Ascending aorta (tissue), 2 donors: ENCODE data around the gene TNPO2. TPM values are rescaled to one million over a fixed set of nuclear protein-coding genes. Genes with fewer than 3 reads are reported as not detected.
"Not testable (repeated sequence)": the region's sequence is repeated elsewhere in the genome, so short reads cannot be mapped to it uniquely, and the experiment has no call there.

Experiments
- DNase-seq, 2 donors: peaks; one replicate each; pipeline ENCODE4 v3.0.0-alpha.2; 2019; ENCODE audit warnings: low spot score in 2 of 2
- H3K27ac ChIP-seq, 2 donors: fragments of 200-600 bp; sonication (generic); one replicate each; pipeline ENCODE4 v1.5.1; 2016 to 2017; ENCODE audit warnings: mild to moderate bottlenecking in 1 of 2
- H3K27me3 ChIP-seq: fragments of 200-600 bp; sonication (generic); one replicate; pipeline ENCODE4 v1.5.1; 2017
- H3K36me3 ChIP-seq, 2 donors: fragments of 200-600 bp; sonication (generic); one replicate each; pipeline ENCODE4 v1.5.1; 2016
- H3K4me1 ChIP-seq, 2 donors: fragments of 200-600 bp; sonication (generic); one replicate each; pipeline ENCODE4 v1.5.1; 2016 to 2017; ENCODE audit warnings: mild to moderate bottlenecking in 1 of 2
- H3K4me3 ChIP-seq, 2 donors: fragments of 200-600 bp; sonication (generic); one replicate each; pipeline ENCODE4 v1.5.1; 2016 to 2017; ENCODE audit warnings: mild to moderate bottlenecking in 1 of 2
- H3K9me3 ChIP-seq, 2 donors: fragments of 200-600 bp; sonication (generic); one replicate each; pipeline ENCODE4 v1.5.1; 2016
- intact Hi-C: fragments of 100-400 bp; cut with DNase I; formaldehyde crosslinking; loops from one replicate; pipeline ENCODE4 v1.15.1; 2023
- total RNA-seq: library from RNA; depleted of rRNA; stranded (reverse); fragments of >200 nt; gene quantifications from one replicate; pipeline ENCODE4 v1.1.0, GENCODE V29; 2016
- TF ChIP-seq, protein P1 (sequence below), 3 experiments: fragments of 200-600 bp in 2 of 3; fragments of 450-650 bp in 1 of 3; sonication (generic) in 2 of 3; IDR thresholded peaks; one replicate each; pipeline ENCODE4 v1.5.1; 2016 to 2019; ENCODE audit warnings: antibody characterized with exemption in 3 of 3, mild to moderate bottlenecking in 1 of 3, moderate library complexity in 1 of 3

Gene TNPO2
- total RNA-seq, 1 donor from 2014 or later: 82.6 TPM

DNA sequence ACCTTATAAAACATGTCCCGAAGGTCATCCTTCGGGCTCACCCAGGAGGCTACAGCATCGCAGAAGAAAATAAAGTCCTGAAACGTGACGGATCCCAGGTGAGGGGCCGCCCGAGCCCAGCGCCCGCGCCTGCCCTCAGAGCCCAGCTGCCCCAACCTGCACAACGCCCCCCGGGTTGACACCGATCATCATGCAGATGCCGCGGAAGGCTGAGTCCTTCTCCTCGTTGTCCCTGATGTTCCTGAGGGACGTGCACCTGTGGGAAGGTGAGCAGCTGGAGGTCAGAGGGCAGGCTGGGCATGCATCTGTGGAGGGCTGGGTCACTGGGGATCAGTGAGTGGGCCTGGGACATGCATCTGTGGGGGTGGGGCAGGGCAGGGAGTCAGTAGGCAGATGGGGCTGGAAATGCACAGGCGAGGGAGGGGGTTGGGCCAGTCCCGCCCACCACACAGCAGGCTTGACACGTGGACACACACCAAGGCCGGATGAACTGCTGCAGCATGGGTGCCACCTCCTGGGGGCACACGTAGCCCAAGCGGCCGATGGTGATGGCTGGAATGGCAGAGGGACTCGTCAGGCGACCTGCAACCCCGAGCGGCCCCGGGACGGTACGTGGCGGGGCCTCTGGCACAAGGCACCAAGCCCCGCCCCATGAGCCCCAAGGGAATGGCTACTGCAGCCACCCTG, 22.0 kb downstream of the TNPO2 start:
- intact Hi-C loops: no loop called here
- DNase-seq: no peak
- H3K4me1 ChIP-seq: peaks cover 0 to 4% of the 10 kb centered on the region in 2 donors
- no peaks in the 10 kb centered on the region for H3K9me3 ChIP-seq
- H3K27me3 ChIP-seq: no peaks in the 10 kb centered on the region
- H3K4me3 ChIP-seq: no peak overlapping the region
- peaks cover 66 to 69% of the 10 kb centered on the region in 2 donors for H3K36me3 ChIP-seq
- no peak overlapping the region for H3K27ac ChIP-seq
- TF ChIP-seq, protein P1, sequence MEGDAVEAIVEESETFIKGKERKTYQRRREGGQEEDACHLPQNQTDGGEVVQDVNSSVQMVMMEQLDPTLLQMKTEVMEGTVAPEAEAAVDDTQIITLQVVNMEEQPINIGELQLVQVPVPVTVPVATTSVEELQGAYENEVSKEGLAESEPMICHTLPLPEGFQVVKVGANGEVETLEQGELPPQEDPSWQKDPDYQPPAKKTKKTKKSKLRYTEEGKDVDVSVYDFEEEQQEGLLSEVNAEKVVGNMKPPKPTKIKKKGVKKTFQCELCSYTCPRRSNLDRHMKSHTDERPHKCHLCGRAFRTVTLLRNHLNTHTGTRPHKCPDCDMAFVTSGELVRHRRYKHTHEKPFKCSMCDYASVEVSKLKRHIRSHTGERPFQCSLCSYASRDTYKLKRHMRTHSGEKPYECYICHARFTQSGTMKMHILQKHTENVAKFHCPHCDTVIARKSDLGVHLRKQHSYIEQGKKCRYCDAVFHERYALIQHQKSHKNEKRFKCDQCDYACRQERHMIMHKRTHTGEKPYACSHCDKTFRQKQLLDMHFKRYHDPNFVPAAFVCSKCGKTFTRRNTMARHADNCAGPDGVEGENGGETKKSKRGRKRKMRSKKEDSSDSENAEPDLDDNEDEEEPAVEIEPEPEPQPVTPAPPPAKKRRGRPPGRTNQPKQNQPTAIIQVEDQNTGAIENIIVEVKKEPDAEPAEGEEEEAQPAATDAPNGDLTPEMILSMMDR (IDR thresholded peaks at IDR 0.05): no peak

DNA sequence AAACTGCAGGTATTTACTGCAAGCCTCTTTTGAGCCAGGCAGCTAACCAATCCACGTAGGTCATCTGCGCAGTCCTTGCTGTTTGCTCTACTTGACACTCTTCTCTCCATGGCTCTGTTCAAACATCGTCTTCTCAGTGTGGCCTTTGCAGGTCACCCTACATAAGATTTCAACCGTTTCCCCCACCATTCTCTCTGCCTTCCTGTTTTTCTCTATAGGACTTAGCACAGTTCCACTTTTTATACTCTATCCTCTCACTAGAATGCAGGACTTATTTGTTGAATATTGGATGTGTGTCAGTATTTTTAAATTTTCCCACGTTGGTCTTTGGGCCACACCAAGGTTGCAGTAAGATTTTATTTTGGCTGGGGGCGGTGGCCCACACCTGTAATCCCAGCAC, 25.6 kb downstream of the TNPO2 start:
- TF ChIP-seq, protein P1 (IDR thresholded peaks at IDR 0.05): no peak

DNA sequence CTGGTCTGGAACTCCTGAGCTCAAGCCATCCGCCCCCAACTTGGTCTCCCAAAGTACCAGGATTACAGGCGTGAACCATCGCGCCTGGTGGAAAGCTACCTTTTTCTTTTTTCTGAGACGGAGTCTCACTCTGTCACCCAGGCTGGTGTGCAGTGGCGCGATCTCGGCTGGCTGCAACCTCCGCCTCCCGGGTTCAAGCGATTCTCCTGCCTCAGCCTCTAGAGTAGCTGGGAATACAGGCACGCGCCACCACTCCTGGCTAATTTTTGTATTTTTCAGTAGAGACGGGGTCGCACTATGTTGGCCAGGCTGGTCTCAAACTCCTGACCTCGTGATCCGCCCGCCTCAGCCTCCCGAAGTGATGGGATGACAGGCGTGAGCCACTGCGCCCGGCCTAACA, 26.3 kb downstream of the TNPO2 start:
- not testable (repeated sequence) for DNase-seq, H3K27me3 ChIP-seq, H3K4me3 ChIP-seq, H3K9me3 ChIP-seq, H3K27ac ChIP-seq
- H3K4me1 ChIP-seq: peaks cover 5 to 13% of the 10 kb centered on the region in 2 donors
- H3K36me3 ChIP-seq: peaks cover 23 to 25% of the 10 kb centered on the region in 2 donors
- intact Hi-C loops: loop anchor here (2.0 kb wide), 1 partner anchor 25 kb away; the partner anchor contains the start of gene TNPO2

More for the DNA sequence above, 25.6 kb downstream of the TNPO2 start:
- no peak for DNase-seq
- Histone ChIP-seq H3K36me3 (peaks cover 30 to 33% of the 10 kb centered on the region in 2 donors), H3K27me3 (no peaks in the 10 kb centered on the region), H3K4me3 (no peak overlapping the region), H3K9me3 (no peaks in the 10 kb centered on the region), H3K27ac (no peak overlapping the region), H3K4me1 (peaks cover 5 to 13% of the 10 kb centered on the region in 2 donors)
- intact Hi-C loops: no loop called here

DNA sequence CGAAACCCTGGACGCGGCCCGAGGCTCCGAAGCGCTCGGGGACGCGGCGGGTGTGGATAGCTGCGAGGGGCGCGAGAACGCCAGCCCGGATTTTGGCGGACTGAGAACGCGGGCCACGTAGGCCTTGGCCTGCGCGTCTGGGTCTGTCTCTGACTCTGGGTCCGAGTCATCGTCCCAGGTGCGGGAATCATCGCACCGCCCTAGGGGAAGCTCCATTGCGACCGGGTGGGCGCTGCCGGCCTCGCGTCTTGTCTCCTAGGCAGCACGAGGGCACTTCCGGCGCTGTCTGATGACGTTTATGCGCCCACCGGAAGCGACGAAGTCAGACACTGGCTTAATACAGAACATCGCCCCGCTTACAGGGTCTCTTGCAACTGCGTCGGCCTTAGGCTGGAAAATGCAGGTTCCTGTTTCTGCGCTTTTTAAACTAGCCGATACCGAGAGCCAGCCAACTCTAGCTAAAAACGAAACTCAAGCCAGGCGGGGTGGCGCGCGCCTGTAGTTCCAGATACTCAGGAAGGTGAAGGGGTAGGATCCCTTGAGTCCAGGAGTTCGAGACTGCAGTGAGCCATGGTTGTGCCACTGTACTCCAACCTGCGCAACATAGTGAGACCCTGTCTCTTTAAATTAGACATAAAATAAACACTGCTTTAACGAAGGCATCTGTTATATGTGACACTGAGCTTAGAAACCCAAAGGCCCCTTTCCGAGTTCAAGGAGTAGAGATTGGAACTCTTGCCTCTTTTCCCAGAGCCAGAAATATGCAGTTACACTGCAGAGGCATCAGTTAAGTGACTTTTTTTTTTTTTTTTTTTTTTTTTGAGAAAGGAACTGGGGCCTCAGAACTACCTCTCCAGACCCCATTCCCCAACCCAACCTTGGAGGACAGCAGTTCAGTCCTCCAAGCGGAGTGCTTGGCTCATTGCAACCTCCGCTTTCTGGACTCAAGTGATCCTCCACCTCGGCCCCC, 27.1 kb downstream of the TNPO2 start, which contains the start of gene FBXW9:
FBXW9 (minus strand) TSS at position 266 of the 970 bp plus-strand sequence; CDS start at position 216, 50 bp downstream.
- DNase-seq: peak; percentile 87 to 98
- H3K36me3 ChIP-seq: peaks cover 16 to 18% of the 10 kb centered on the region in 2 donors

DNA sequence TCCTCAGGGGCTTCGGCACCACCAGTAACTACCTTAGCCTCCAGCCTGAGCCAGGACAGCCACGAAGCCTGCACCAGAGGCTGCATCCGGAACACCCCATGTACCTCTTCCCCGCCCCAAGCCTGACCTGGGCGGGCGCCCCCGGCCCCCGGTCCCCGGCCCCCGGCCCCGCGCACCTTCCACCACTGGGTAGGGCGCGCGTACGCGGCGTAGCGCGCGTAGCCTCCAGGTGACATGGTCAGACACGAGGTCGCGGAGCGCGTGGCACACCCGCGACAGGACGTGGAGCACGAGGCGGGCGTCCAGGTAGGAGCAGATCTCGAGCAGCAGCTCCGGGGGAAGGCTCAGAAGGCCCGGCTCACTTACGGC, 27.8 kb downstream of the TNPO2 start:
- TF ChIP-seq, protein P1 (IDR thresholded peaks at IDR 0.05): no peak
- peaks cover 9 to 11% of the 10 kb centered on the region in 2 donors for H3K36me3 ChIP-seq
- DNase-seq: no peak
- H3K27ac ChIP-seq: peak overlapping the region; percentile 87 to 92
- peak overlapping the region; percentile 91 to 96 for H3K4me3 ChIP-seq
- peaks cover 5 to 13% of the 10 kb centered on the region in 2 donors for H3K4me1 ChIP-seq
- H3K27me3 ChIP-seq: no peaks in the 10 kb centered on the region
- intact Hi-C loops: loop anchor here (2.0 kb wide), 1 partner anchor 27 kb away; the partner anchor contains the start of gene TNPO2
- H3K9me3 ChIP-seq: no peaks in the 10 kb centered on the region

More for the DNA sequence above, 27.1 kb downstream of the TNPO2 start, which contains the start of gene FBXW9:
- Histone ChIP-seq H3K4me1 (peaks cover 5 to 13% of the 10 kb centered on the region in 2 donors), H3K9me3 (no peaks in the 10 kb centered on the region), H3K27ac (peak within 1 kb of the TSS; percentile 87 to 92), H3K4me3 (peak within 1 kb of the TSS; percentile 91 to 96), H3K27me3 (no peaks in the 10 kb centered on the region)
- TF ChIP-seq, protein P1 (IDR thresholded peaks at IDR 0.05): no peak
- intact Hi-C loops: loop anchor here (2.0 kb wide), 1 partner anchor 26 kb away; the partner anchor contains the start of gene TNPO2
